Gastrocnemius medialis (tissue), 4 donors: ENCODE results near the gene CLPSL2.

Experiments used
- POLR2A ChIP-seq, 2 donors: fragments of 450-650 bp; IDR thresholded peaks; one replicate each; pipeline ENCODE4 v1.6.1; 2017; ENCODE audit warnings: antibody characterized with exemption in 2 of 2, mild to moderate bottlenecking in 2 of 2, moderate library complexity in 2 of 2
- TF ChIP-seq, protein P1 (sequence below), 5 experiments: fragments of 450-650 bp in 3 of 5; fragments of 200-600 bp in 2 of 5; sonication (generic) in 2 of 5; IDR thresholded peaks in 4 of 5; conservative IDR thresholded peaks in 1 of 5; 1 replicate in 4 of 5; 2 replicates in 1 of 5; pipeline ENCODE4 v1.5.1; 2016 to 2019; ENCODE audit warnings: antibody characterized with exemption in 5 of 5, mild to moderate bottlenecking in 3 of 5, moderate library complexity in 3 of 5

DNA sequence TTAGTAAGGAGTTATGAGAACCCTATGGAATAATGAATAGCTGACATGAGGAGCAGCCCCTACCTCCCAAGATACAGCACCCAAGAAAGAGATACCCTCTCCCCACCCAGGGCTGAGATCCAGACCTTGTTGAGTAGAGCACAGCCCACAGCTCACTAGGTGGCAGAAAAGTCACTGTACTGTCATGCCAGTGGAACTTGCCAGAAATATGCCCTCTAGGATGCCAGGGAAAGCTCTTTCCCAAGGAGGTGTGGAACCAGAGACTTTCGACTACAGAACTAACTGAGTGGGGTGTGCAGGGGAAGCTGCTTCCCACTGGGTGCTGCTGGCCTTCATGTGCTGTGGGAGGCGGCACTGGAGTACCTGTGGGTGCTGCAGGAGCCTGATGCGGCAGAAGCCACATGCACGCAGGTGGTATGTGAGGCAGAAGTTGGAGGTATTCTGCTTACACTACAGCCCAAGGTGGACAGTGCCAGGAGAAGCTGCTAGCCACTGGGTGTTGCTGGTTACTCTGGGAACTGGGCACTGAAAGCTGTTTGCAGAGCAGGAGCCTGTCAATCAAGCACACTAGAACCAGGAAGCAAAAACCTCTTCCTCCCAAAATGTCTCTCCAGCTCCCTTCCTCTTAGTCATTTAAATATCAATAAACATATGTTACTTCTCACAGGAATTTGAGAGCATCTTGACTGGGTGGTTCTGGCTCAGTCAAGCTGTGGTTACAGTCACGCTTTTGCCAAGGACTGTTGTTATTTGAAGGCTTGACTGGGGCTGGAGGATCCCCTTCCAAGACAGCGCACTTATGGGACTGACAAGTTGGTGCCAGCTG, 21.7 kb upstream of the CLPSL2 start:
- TF ChIP-seq, protein P1, sequence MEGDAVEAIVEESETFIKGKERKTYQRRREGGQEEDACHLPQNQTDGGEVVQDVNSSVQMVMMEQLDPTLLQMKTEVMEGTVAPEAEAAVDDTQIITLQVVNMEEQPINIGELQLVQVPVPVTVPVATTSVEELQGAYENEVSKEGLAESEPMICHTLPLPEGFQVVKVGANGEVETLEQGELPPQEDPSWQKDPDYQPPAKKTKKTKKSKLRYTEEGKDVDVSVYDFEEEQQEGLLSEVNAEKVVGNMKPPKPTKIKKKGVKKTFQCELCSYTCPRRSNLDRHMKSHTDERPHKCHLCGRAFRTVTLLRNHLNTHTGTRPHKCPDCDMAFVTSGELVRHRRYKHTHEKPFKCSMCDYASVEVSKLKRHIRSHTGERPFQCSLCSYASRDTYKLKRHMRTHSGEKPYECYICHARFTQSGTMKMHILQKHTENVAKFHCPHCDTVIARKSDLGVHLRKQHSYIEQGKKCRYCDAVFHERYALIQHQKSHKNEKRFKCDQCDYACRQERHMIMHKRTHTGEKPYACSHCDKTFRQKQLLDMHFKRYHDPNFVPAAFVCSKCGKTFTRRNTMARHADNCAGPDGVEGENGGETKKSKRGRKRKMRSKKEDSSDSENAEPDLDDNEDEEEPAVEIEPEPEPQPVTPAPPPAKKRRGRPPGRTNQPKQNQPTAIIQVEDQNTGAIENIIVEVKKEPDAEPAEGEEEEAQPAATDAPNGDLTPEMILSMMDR (IDR thresholded peaks at IDR 0.05 in 4 of 5, conservative IDR thresholded peaks at IDR 0.05 in 1 of 5): no peak
- no peak for TF ChIP-seq POLR2A (IDR thresholded peaks at IDR 0.05)
